ENCODE measurements around the gene KDM4C. TPM values are rescaled to one million over a fixed set of nuclear protein-coding genes. Genes with fewer than 3 reads are reported as not detected.
A peak's percentile ranks its signal among the peaks of the same experiment; 100 is the strongest.

The KDM4C gene
- total RNA-seq, 4 donors from 2014 or later = 75.0 to 95.9 (median 88.9) TPM

DNA sequence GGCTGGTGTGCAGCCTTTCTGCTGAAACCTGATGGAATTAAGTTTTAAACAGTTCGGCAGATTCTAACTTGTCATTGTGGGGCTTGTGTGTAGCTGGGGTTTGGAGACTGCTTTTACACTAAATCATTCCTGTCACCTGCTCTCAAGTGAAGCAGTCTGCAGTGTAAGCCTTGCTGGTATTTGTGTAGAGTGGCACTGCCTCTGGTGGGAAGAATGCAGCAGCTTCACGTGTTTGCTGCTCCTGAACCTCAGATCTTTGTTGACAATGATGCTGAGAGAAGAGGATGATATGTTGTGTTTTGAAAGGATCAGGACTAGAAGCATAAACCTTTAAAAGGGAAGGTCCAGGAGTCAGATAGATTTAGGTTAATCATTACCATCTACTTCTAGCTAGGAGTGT is 88.1 kb downstream of the KDM4C start:
- no peaks in the 10 kb centered on the region for H3K9me3 ChIP-seq
- no peak overlapping the region for H3K27ac ChIP-seq
- in situ Hi-C loops (cut with MboI; ENCODE audit: low pct_ligation_motif_present in 1 of 4, low pct_unique_long_range_greater_than_20kb in 1 of 4, low sequenced_read_pairs in 3 of 4) (no loop called here), intact Hi-C loops (cut with DNase I; ENCODE audit: low total_unique reads) (no loop called here)
- 53% methylated on average over 2 of the region's 2 CpGs; no CpG with 5 or more reads in 1 of the 2 donors for WGBS, 2 donors (ENCODE audit: low coverage in 1 of 2)
- no peak overlapping the region for H3K4me3 ChIP-seq
- no peaks in the 10 kb centered on the region for H3K4me1 ChIP-seq
- H3K36me3 ChIP-seq = no peaks in the 10 kb centered on the region
- no peak for DNase-seq
- TF ChIP-seq, protein P1, sequence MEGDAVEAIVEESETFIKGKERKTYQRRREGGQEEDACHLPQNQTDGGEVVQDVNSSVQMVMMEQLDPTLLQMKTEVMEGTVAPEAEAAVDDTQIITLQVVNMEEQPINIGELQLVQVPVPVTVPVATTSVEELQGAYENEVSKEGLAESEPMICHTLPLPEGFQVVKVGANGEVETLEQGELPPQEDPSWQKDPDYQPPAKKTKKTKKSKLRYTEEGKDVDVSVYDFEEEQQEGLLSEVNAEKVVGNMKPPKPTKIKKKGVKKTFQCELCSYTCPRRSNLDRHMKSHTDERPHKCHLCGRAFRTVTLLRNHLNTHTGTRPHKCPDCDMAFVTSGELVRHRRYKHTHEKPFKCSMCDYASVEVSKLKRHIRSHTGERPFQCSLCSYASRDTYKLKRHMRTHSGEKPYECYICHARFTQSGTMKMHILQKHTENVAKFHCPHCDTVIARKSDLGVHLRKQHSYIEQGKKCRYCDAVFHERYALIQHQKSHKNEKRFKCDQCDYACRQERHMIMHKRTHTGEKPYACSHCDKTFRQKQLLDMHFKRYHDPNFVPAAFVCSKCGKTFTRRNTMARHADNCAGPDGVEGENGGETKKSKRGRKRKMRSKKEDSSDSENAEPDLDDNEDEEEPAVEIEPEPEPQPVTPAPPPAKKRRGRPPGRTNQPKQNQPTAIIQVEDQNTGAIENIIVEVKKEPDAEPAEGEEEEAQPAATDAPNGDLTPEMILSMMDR (IDR thresholded peaks at IDR 0.05) = peak in 2 of 5 experiments; percentile 20 to 22
- TF ChIP-seq EP300 (IDR thresholded peaks at IDR 0.05; ENCODE audit: low read depth) (no peak), POLR2A (IDR thresholded peaks at IDR 0.05) (no peak), POLR2AphosphoS5 (IDR thresholded peaks at IDR 0.05) (no peak)
- no peaks in the 10 kb centered on the region for H3K27me3 ChIP-seq

DNA sequence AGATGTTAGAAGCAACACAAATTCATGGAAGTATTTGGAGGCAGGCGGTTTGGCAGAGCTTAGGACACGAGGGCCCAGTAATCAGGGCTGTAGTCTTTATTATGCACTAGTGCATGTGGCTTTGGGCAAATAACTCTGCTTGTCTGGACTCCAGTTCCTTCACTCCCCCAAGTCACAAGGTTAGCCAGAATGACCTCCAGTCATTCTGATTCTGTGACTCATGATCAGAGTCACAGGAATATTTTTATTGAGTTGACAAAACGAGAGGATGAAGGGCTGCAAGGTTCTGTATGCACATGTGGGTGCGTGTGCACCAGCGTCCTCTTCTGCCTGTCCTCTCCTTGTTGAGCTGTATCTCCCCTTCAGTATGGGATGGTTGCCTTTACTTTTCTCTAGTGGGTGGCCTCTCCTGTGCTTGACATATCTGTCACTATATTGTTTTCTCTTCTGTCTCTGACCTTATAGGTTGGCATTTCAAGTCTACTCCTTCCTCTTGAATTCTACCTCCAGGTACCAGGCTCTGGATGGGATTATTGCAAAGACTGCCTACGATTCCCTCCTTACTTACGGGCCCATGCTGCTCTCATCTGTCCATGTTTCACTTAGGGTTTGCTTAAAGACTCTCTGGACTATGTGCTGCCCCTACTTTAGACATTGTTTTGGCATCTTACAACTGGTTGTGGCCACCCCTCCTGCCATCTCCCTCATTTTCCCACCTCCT is 94.6 kb downstream of the KDM4C start:
- no peak overlapping the region for H3K4me3 ChIP-seq
- 86 to 100% methylated on average over 3 to 7 of the region's 7 CpGs for WGBS, 2 donors (ENCODE audit: low coverage in 1 of 2)
- no peak for DNase-seq

DNA sequence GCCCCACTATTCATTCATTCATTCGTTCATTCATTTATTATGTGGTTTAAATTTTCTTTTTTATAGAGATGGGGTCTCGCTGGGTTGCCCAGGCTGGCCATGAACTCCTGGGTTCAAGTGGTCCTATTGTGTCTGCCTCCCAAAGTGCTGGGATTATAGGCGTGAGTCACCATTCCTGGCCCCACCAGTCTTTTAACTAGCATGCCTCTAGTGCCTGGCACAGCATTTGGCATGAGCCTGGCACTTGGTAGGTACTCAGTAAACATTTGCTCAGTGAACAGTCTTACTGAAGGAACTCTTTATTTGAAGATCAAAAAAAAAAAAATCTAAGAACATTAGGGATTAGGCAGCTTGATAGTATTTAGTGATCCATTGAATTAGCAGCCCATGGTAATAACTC is 98.1 kb downstream of the KDM4C start:
- no peak overlapping the region for H3K4me3 ChIP-seq
- WGBS, 2 donors (ENCODE audit: low coverage in 1 of 2) = 86 to 94% methylated on average over 2 to 3 of the region's 3 CpGs
- in situ Hi-C loops (cut with MboI; ENCODE audit: low pct_ligation_motif_present in 1 of 4, low pct_unique_long_range_greater_than_20kb in 1 of 4, low sequenced_read_pairs in 3 of 4) = no loop called here
- H3K27me3 ChIP-seq = no peaks in the 10 kb centered on the region
- no peaks in the 10 kb centered on the region for H3K9me3 ChIP-seq
- H3K27ac ChIP-seq = no peak overlapping the region
- DNase-seq = no peak
- TF ChIP-seq POLR2AphosphoS5 (IDR thresholded peaks at IDR 0.05) (no peak), POLR2A (IDR thresholded peaks at IDR 0.05) (no peak), EP300 (IDR thresholded peaks at IDR 0.05; ENCODE audit: low read depth) (no peak)
- TF ChIP-seq, protein P1 (IDR thresholded peaks at IDR 0.05) = no peak
- no peaks in the 10 kb centered on the region for H3K4me1 ChIP-seq
- intact Hi-C loops (cut with DNase I; ENCODE audit: low total_unique reads) = loop anchor here (5.0 kb wide), 1 partner anchor 746 kb away; no protein-coding TSS in a partner anchor
- H3K36me3 ChIP-seq = peaks cover 0 to 14% (median 0%) of the 10 kb centered on the region in 4 donors

More for the DNA sequence above, 94.6 kb downstream of the KDM4C start:
- no peaks in the 10 kb centered on the region for H3K9me3 ChIP-seq
- H3K36me3 ChIP-seq = peaks cover 0 to 14% (median 0%) of the 10 kb centered on the region in 4 donors
- H3K27me3 ChIP-seq = no peaks in the 10 kb centered on the region
- no peak overlapping the region for H3K27ac ChIP-seq
- intact Hi-C loops (cut with DNase I; ENCODE audit: low total_unique reads) (loop anchor here (5.0 kb wide), 1 partner anchor 630 kb away; no protein-coding TSS in a partner anchor), in situ Hi-C loops (cut with MboI; ENCODE audit: low pct_ligation_motif_present in 1 of 4, low pct_unique_long_range_greater_than_20kb in 1 of 4, low sequenced_read_pairs in 3 of 4) (no loop called here)
- H3K4me1 ChIP-seq = no peaks in the 10 kb centered on the region
- TF ChIP-seq POLR2A (IDR thresholded peaks at IDR 0.05) (no peak), POLR2AphosphoS5 (IDR thresholded peaks at IDR 0.05) (no peak), EP300 (IDR thresholded peaks at IDR 0.05; ENCODE audit: low read depth) (no peak)
- TF ChIP-seq, protein P1 (IDR thresholded peaks at IDR 0.05) = no peak

DNA sequence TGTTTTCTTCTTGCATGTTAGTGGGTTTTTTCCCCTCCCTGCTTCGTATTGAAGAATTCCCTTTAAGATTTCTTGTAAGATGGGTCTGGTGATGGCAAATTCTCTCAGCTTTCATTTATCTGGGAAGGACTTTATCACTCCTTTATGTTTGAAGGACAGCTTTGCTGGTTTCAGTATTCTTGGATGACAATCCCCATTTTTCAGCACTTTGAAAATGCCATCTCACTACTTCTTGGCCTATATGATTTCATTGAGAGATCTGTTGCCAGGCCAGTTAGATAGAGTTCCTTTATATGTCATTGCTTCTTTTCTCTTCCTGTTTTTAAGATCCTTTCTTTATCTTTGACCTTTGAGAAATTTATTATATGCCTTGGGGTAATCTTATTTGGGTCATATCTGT is 106.3 kb downstream of the KDM4C start:
- Histone ChIP-seq H3K9me3 (peaks cover 9 to 11% of the 10 kb centered on the region in 2 donors), H3K4me3 (no peak overlapping the region), H3K27ac (no peak overlapping the region), H3K36me3 (peaks cover 0 to 12% (median 0%) of the 10 kb centered on the region in 4 donors), H3K4me1 (no peaks in the 10 kb centered on the region), H3K27me3 (no peaks in the 10 kb centered on the region)
- intact Hi-C loops (cut with DNase I; ENCODE audit: low total_unique reads) = no loop called here
- no peak for DNase-seq
- 88 to 94% methylated on average over 1 of the region's 1 CpG for WGBS, 2 donors (ENCODE audit: low coverage in 1 of 2)
- in situ Hi-C loops (cut with MboI; ENCODE audit: low pct_ligation_motif_present in 1 of 4, low pct_unique_long_range_greater_than_20kb in 1 of 4, low sequenced_read_pairs in 3 of 4) = no loop called here
- TF ChIP-seq POLR2A (IDR thresholded peaks at IDR 0.05) = no peak
- TF ChIP-seq EP300 (IDR thresholded peaks at IDR 0.05; ENCODE audit: low read depth) = no peak
- no peak for TF ChIP-seq POLR2AphosphoS5 (IDR thresholded peaks at IDR 0.05)
- TF ChIP-seq, protein P1 (IDR thresholded peaks at IDR 0.05) = no peak
